Measurements from ENCODE around the gene CYSTM1. TPM values are rescaled to one million over a fixed set of nuclear protein-coding genes. Genes with fewer than 3 reads are reported as not detected.
A peak's percentile ranks its signal among the peaks of the same experiment; 100 is the strongest.

The CYSTM1 gene
- total RNA-seq, 2 experiments from 2014 or later, result 21.4 to 36.7 TPM

DNA sequence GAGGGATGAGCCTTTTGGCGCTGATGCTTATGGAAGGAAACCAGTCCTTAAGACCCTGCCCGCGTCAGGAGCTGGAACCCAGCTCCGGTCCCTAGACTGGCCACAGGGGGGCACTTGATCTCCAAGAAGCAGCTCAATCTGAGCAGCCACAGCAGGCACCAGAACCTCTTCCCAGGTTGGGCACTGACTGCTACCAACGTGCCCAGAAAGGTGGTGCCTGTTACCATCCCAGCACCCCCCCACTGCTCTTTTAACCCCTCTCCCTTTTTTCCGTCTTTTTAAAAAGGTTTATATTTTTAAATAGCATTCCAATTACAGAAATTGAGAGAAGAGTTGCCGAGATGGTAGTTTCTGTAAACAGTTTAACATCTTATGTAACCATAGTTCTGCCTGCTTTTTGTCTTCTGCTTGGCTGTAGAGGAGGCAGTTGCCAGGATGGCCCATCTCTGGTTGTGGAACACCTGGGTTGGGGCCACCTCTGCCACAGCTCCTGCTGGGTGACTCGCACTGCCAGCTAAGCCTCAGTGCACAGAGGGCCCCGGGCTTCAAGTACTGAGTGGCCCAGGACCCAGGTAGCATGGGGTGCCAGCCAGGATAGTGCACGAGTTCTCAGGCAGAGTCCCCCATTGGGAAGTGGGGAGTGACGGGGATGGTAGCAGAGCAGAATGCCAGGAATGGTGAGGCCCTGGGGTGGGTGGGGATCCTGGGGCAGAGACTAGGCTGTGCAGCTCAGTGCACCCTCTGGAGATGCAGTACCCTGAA, 65.1 kb downstream of the CYSTM1 start:
- peaks cover 9% of the 10 kb centered on the region for H3K36me3 ChIP-seq (ENCODE audit: insufficient read depth, low read length)
- no peaks in the 10 kb centered on the region for H3K9me2 ChIP-seq (ENCODE audit: insufficient read depth, low read length)
- no peak overlapping the region for H3K4me2 ChIP-seq (ENCODE audit: low read length)
- peaks cover 14% of the 10 kb centered on the region for H3K4me1 ChIP-seq (ENCODE audit: insufficient read depth, low read length, poor library complexity, severe bottlenecking)
- no peak overlapping the region for H3K27ac ChIP-seq (ENCODE audit: low read depth, low read length, poor library complexity, severe bottlenecking)
- no peaks in the 10 kb centered on the region for H3K79me2 ChIP-seq (ENCODE audit: insufficient read depth, low read depth, low read length)
- no peaks in the 10 kb centered on the region for H3K9me3 ChIP-seq (ENCODE audit: low read length)
- intact Hi-C loops (cut with micrococcal nuclease; ENCODE audit: unreplicated experiment), result loop anchor here (1.0 to 10.0 kb wide), 3 partner anchors 117 to 395 kb away; partner anchors contain the start of genes CD14, SRA1 and TMCO6
- H4K20me1 ChIP-seq (ENCODE audit: insufficient read depth, low read length), result no peaks in the 10 kb centered on the region
- no peak overlapping the region for H3K4me3 ChIP-seq (ENCODE audit: low read depth, low read length, poor library complexity, severe bottlenecking)
- TF ChIP-seq EZH2phosphoT487 (IDR thresholded peaks at IDR 0.05; ENCODE audit: borderline replicate concordance, low read depth, low read length), result no peak
- TF ChIP-seq, protein P1, sequence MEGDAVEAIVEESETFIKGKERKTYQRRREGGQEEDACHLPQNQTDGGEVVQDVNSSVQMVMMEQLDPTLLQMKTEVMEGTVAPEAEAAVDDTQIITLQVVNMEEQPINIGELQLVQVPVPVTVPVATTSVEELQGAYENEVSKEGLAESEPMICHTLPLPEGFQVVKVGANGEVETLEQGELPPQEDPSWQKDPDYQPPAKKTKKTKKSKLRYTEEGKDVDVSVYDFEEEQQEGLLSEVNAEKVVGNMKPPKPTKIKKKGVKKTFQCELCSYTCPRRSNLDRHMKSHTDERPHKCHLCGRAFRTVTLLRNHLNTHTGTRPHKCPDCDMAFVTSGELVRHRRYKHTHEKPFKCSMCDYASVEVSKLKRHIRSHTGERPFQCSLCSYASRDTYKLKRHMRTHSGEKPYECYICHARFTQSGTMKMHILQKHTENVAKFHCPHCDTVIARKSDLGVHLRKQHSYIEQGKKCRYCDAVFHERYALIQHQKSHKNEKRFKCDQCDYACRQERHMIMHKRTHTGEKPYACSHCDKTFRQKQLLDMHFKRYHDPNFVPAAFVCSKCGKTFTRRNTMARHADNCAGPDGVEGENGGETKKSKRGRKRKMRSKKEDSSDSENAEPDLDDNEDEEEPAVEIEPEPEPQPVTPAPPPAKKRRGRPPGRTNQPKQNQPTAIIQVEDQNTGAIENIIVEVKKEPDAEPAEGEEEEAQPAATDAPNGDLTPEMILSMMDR (conservative IDR thresholded peaks at IDR 0.05; ENCODE audit: low read length), result peak; percentile 88
- BruUV-seq (replicated peaks), result no TSS peak
- peak; percentile 80 for DNase-seq (ENCODE audit: low spot score)
- no peak overlapping the region for H2AFZ ChIP-seq (ENCODE audit: low read length)
- POLR2A ChIA-PET, result interaction anchor here (0.6 to 1.5 kb wide), 3 partner anchors 107 to 177 kb away, joined by 3 to 5 read pairs (median 4); partner anchors contain the start of gene HBEGF
- CTCF ChIA-PET (ENCODE audit: unreplicated experiment), result interaction anchor here (0.7 to 2.4 kb wide), 4 partner anchors 106 to 119 kb away, joined by 3 to 12 read pairs (median 4); partner anchors contain the start of gene HBEGF

DNA sequence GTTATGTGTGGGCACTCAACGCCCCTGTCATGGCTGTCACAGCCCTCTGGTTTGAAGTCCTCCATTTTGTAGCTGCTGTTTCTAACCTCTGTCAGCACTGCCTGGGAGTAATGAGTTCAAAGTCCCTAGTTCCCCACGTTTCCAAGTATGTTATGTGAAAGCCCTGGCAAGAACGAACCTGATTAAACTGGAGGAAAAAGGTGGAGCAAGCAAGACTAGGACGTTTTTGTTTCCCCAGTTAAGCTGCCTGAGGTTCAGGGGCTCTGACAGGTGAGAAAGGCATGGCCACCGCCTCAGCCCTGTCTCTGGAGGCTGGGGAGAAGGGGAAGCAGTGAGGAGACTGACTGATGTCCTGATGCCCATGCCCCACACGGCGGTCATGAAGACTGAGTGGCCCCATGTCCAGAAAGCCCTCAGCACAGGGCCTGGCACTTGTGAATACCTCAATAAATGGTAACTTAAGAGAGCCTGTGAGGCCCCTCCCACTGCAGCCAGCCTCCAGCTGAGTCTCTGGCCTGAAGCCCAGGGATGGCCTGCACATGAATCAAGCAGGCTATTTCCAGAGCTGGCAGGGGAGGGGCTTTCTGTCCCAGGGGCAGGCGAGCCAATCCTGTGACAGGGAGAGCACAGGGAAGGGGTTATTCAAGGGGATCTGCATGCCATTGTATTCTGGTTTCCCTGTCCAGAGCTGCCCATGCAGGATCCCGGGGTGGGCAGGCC, 66.2 kb downstream of the CYSTM1 start:
- H3K4me2 ChIP-seq (ENCODE audit: low read length), result no peak overlapping the region
- POLR2A ChIA-PET, result no interaction called here

More for the DNA sequence above, 66.2 kb downstream of the CYSTM1 start:
- no peak overlapping the region for H2AFZ ChIP-seq (ENCODE audit: low read length)
- CTCF ChIA-PET (ENCODE audit: unreplicated experiment), result interaction anchor here (1.4 to 7.1 kb wide), 2 partner anchors 9 to 105 kb away, joined by 3 to 99 read pairs; partner anchors contain the start of gene HBEGF
- TF ChIP-seq, protein P1 (conservative IDR thresholded peaks at IDR 0.05; ENCODE audit: low read length), result no peak
- no peak for TF ChIP-seq EZH2phosphoT487 (IDR thresholded peaks at IDR 0.05; ENCODE audit: borderline replicate concordance, low read depth, low read length)
- peaks cover 24% of the 10 kb centered on the region for H3K4me1 ChIP-seq (ENCODE audit: insufficient read depth, low read length, poor library complexity, severe bottlenecking)
- H3K4me3 ChIP-seq (ENCODE audit: low read depth, low read length, poor library complexity, severe bottlenecking), result no peak overlapping the region
- H3K9me2 ChIP-seq (ENCODE audit: insufficient read depth, low read length), result no peaks in the 10 kb centered on the region
- intact Hi-C loops (cut with micrococcal nuclease; ENCODE audit: unreplicated experiment), result loop anchor here (1.0 to 10.0 kb wide), 3 partner anchors 116 to 394 kb away; partner anchors contain the start of genes CD14, SRA1 and TMCO6
- no TSS peak for BruUV-seq (replicated peaks)
- no peaks in the 10 kb centered on the region for H4K20me1 ChIP-seq (ENCODE audit: insufficient read depth, low read length)
- DNase-seq (ENCODE audit: low spot score), result no peak
- no peaks in the 10 kb centered on the region for H3K79me2 ChIP-seq (ENCODE audit: insufficient read depth, low read depth, low read length)
- no peak overlapping the region for H3K27ac ChIP-seq (ENCODE audit: low read depth, low read length, poor library complexity, severe bottlenecking)
- no peaks in the 10 kb centered on the region for H3K9me3 ChIP-seq (ENCODE audit: low read length)
- H3K36me3 ChIP-seq (ENCODE audit: insufficient read depth, low read length), result peaks cover 16% of the 10 kb centered on the region
